ENCODE results near the gene LONP2.

- TF ChIP-seq CTCF (IDR thresholded peaks at IDR 0.05) = no peak
- TF ChIP-seq POLR2A (IDR thresholded peaks at IDR 0.05) = peak in 2 of 3 donors; percentile 11 to 31
Measured at GRCh38 chr16:48383877-48384519, 139.9 kb downstream of the LONP2 start.

Data from body of pancreas (tissue), 4 donors.